Adrenal gland (tissue), 12 donors: ENCODE results near the gene PDIK1L. TPM values are rescaled to one million over a fixed set of nuclear protein-coding genes. Genes with fewer than 3 reads are reported as not detected.

Experiments
- DNase-seq, 7 donors: peaks; one replicate each; pipeline ENCODE4 v3.0.0-alpha.2; 2019 to 2020
- H3K27ac ChIP-seq, 5 donors: fragments of 200-600 bp; sonication (generic) in 4 of 5; 1 replicate in 3 of 5; 2 replicates in 2 of 5; pipeline versions ENCODE4 v1.5.1 to v1.8.0; 2016 to 2020; ENCODE audit warnings: mild to moderate bottlenecking in 1 of 5
- H3K27me3 ChIP-seq: fragments of 200-600 bp; 2 replicates; pipeline ENCODE4 v1.8.0; 2021
- H3K36me3 ChIP-seq, 2 donors: fragments of 200-600 bp; replicated peaks in 1 of 2; 1 replicate in 1 of 2; 2 replicates in 1 of 2; pipeline versions ENCODE4 v1.5.1 to v1.8.0; 2018 to 2022
- H3K4me1 ChIP-seq, 2 donors: fragments of 200-600 bp; replicated peaks in 1 of 2; 1 replicate in 1 of 2; 2 replicates in 1 of 2; pipeline versions ENCODE4 v1.5.1 to v1.8.0; 2018 to 2021
- H3K4me3 ChIP-seq, 4 donors: fragments of 200-600 bp; sonication (generic) in 3 of 4; one replicate each; pipeline ENCODE4 v1.5.1; 2016 to 2018
- H3K9me3 ChIP-seq, 3 donors: fragments of 200-600 bp; sonication (generic) in 1 of 3; replicated peaks in 1 of 3; 1 replicate in 2 of 3; 2 replicates in 1 of 3; pipeline versions ENCODE4 v1.5.1 to v1.8.0; 2016 to 2021
- POLR2A ChIP-seq, 2 donors: fragments of 450-650 bp; IDR thresholded peaks; one replicate each; pipeline ENCODE4 v1.6.1; 2017; ENCODE audit warnings: antibody characterized with exemption in 2 of 2, mild to moderate bottlenecking in 2 of 2, moderate library complexity in 1 of 2
- WGBS, 4 donors: extraction: QIAGEN DNeasy Blood & Tissue Kit in 2 of 4; methylation state at CpG; one replicate each; pipeline versions ENCODE4 v1.1.5 to v1.1.7; 2013 to 2017; 5-methylcytosine and 5-hydroxymethylcytosine counted together
- intact Hi-C, 2 donors: fragments of 100-400 bp; cut with DNase I; formaldehyde crosslinking; loops; one replicate each; pipeline versions ENCODE4 v1.14.1 to v1.15.0; 2022 to 2023
- polyA plus RNA-seq, 3 donors: library from polyadenylated mRNA; stranded (reverse); fragments of 200-250 nt in 2 of 3; fragments of 350-450 nt in 1 of 3; fragmentation: Illumina TruSeq in 1 of 3; extraction: RNeasy Lipid Tissue Mini Kit (QIAGEN cat#74804) in 1 of 3; gene quantifications; one replicate each; pipeline ENCODE4 v1.2.3, GENCODE V29; 2013 to 2014
- total RNA-seq, 9 donors: library from RNA; depleted of rRNA in 4 of 9; stranded (reverse); fragments of >200 nt in 4 of 9; fragments of 120-200 nt in 1 of 9; fragmentation: NEBNext Ultra II Directional in 1 of 9; extraction: Animal tissue kit (Norgen Biotek cat#: 25700) in 1 of 9; gene quantifications; one replicate each; pipeline versions ENCODE4 v1.1.0 to v1.2.4, GENCODE V29; 2013 to 2023
- TF ChIP-seq, protein P1 (sequence below), 6 experiments: fragments of 450-650 bp in 4 of 6; fragments of 200-600 bp in 2 of 6; sonication (generic) in 1 of 6; IDR thresholded peaks; 1 replicate in 5 of 6; 2 replicates in 1 of 6; pipeline versions ENCODE4 v1.5.1 to v1.8.0; 2016 to 2021; ENCODE audit warnings: antibody characterized with exemption in 6 of 6, mild to moderate bottlenecking in 2 of 6, moderate library complexity in 1 of 6
- donor health status: healthy with polysubstance abuse.
- donor health status: Bipolar disorder and iron deficiency.
- donor health status: DM: yes; HTN: yes; CAD: no.
- donor health status: DM: no; HTN: no; CAD: no.
- donor health status: DM: no; HTN: no; CAD: no.
- donor health status: DM: yes; HTN: yes; CAD: no.

The PDIK1L gene
- total and polyA plus RNA-seq, 12 donors = 1.6 to 9.8 (median 7.2) TPM

DNA sequence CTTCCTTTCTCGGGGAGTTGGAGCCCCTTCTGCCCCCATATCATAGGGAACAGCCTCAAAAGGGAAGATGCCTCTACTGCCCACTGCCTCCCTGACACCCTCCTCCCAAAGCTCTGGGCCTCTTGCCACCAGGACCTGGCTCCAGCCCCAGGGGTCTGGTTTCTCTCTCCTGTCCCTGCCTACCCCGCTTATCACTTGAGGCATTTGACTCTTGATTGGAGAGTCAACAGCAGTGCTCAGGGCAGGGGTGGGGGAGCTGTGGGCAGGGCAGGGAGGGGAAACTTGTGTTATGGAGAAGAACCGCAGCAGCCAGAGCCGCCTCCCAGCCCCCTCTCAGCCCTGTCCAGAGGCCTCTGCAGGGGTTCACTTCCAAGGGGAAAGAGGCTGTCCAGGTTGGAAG is 44.8 kb upstream of the PDIK1L start:
- Histone ChIP-seq H3K36me3 (no peaks in the 10 kb centered on the region), H3K27ac (no peak overlapping the region), H3K9me3 (no peaks in the 10 kb centered on the region), H3K27me3 (peaks cover 19% of the 10 kb centered on the region), H3K4me3 (no peak overlapping the region), H3K4me1 (no peaks in the 10 kb centered on the region)
- intact Hi-C loops = no loop called here
- 73 to 86% (median 81%) methylated on average over 2 to 4 of the region's 4 CpGs for WGBS, 4 donors
- DNase-seq = no peak
- no peak for TF ChIP-seq POLR2A (IDR thresholded peaks at IDR 0.05)
- TF ChIP-seq, protein P1, sequence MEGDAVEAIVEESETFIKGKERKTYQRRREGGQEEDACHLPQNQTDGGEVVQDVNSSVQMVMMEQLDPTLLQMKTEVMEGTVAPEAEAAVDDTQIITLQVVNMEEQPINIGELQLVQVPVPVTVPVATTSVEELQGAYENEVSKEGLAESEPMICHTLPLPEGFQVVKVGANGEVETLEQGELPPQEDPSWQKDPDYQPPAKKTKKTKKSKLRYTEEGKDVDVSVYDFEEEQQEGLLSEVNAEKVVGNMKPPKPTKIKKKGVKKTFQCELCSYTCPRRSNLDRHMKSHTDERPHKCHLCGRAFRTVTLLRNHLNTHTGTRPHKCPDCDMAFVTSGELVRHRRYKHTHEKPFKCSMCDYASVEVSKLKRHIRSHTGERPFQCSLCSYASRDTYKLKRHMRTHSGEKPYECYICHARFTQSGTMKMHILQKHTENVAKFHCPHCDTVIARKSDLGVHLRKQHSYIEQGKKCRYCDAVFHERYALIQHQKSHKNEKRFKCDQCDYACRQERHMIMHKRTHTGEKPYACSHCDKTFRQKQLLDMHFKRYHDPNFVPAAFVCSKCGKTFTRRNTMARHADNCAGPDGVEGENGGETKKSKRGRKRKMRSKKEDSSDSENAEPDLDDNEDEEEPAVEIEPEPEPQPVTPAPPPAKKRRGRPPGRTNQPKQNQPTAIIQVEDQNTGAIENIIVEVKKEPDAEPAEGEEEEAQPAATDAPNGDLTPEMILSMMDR (IDR thresholded peaks at IDR 0.05) = no peak

DNA sequence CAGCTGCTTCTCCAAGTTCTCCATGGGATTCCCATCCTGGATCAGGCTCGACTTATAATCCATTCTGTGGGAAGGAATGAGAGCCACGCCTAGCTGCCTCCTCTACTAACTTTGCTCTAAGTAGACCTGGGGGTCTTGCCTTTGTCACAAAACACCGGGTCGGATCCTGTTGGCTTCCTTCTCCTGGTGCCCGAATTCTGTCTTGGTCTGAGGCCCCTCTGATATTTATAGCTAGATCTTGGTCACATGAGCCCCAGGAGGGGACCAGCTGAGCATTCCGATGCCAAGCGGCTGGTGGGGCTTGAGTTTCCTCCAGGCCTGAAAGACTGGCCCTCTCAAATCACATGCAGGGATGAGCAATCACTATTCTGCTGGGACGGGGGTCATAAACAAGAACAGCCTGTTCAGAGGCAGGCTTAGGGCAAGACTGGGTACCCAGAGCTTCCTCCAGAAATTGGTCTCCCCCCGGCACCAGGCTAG is 44.2 kb upstream of the PDIK1L start, which contains the start of gene TRIM63:
TRIM63 (minus strand) TSS at position 199 of the 480 bp plus-strand sequence; CDS start at position 63, 136 bp downstream.
- no peak for TF ChIP-seq POLR2A (IDR thresholded peaks at IDR 0.05)
- Histone ChIP-seq H3K27ac (no peak within 1 kb of the TSS), H3K4me1 (no peaks in the 10 kb centered on the region), H3K36me3 (no peaks in the 10 kb centered on the region), H3K4me3 (no peak within 1 kb of the TSS), H3K27me3 (peaks cover 24% of the 10 kb centered on the region), H3K9me3 (no peaks in the 10 kb centered on the region)
- intact Hi-C loops = no loop called here
- DNase-seq = no peak
- 61 to 75% (median 69%) methylated on average over 6 to 9 of the region's 9 CpGs for WGBS, 4 donors

DNA sequence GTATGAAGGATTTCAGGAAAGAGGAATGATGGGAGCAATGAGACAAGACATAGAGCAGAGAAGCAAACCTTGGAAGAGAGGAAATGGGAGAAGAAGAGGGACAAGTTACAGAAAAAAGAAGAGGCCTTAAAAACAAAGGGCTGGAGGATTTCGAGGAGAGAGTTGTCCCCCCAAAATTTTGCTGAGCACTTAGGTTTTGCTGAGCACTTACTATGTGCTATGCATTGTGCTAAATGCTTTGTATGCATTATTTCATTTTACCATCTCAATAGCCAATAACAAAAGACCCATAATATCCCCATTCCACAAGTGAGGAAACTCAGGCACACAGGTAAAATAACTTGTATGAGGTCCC is 41.7 kb upstream of the PDIK1L start:
- Histone ChIP-seq H3K4me1 (no peaks in the 10 kb centered on the region), H3K4me3 (no peak overlapping the region), H3K27ac (no peak overlapping the region), H3K9me3 (no peaks in the 10 kb centered on the region), H3K36me3 (no peaks in the 10 kb centered on the region), H3K27me3 (peaks cover 32% of the 10 kb centered on the region)
- no peak for DNase-seq
- WGBS, 4 donors = 67 to 88% (median 77%) methylated on average over 1 of the region's 1 CpG
- TF ChIP-seq POLR2A (IDR thresholded peaks at IDR 0.05) = no peak
- TF ChIP-seq, protein P1 (IDR thresholded peaks at IDR 0.05) = no peak
- intact Hi-C loops = no loop called here

DNA sequence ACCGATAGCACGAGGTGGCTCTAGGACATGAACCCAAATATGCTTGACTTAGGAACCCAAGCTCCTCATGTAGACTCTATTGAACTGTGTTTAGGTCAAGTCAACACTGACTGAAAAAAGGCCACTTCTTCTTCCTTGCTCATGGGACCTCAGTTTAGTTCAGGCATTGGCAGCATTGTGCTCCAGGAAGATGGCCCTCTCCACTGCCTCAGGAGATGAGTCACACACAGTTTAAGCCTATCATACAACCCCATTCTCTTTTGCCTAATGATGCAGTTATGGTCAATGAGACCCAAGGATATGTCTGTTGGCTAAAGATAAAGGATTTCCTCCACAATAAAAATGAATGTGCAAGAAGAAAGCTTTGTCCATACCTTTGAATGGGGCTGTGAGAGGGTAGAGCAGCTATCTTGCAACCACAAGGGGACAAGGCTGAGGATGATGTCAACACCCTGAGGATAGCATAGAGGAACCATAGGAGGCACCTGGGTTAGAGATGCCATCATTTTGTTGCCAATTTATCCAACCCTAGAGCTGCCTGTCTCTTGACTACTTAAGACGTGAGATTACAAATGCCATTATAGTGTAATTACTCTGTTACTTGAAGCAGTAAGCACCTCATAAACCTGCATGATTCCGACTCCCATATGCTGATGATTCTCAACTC is 41.2 kb upstream of the PDIK1L start:
- intact Hi-C loops = no loop called here
- H3K27me3 ChIP-seq = peaks cover 32% of the 10 kb centered on the region
- DNase-seq = no peak

More for the DNA sequence above, 41.2 kb upstream of the PDIK1L start:
- Histone ChIP-seq H3K9me3 (no peaks in the 10 kb centered on the region), H3K27ac (no peak overlapping the region), H3K4me3 (no peak overlapping the region), H3K4me1 (no peaks in the 10 kb centered on the region), H3K36me3 (no peaks in the 10 kb centered on the region)
- TF ChIP-seq, protein P1 (IDR thresholded peaks at IDR 0.05) = no peak
- no peak for TF ChIP-seq POLR2A (IDR thresholded peaks at IDR 0.05)
- 88 to 96% (median 92%) methylated on average over 4 of the region's 4 CpGs for WGBS, 4 donors
